GM12878 (cell line): ENCODE data around the gene CHST2. TPM values are rescaled to one million over a fixed set of nuclear protein-coding genes. Genes with fewer than 3 reads are reported as not detected.

Experiments used
- ATAC-seq: fragments of 200-7000 bp; cut with Tn5 transposase; 3 replicates; pipeline ENCODE4 v1.9.1; 2020; ENCODE audit warnings: mild to moderate bottlenecking, moderate library complexity
- BruUV-seq: library from RNA; stranded (reverse); fragments of 400-500 nt; replicated peaks from 2 replicates; lab custom pipeline; 2021; lab: Mats Ljungman, UMichigan
- CTCF ChIA-PET: fragments of 300-600 bp; sonication (Branson Sonifier 250); formaldehyde crosslinking; extraction: SDS; loops from one replicate; lab custom pipeline; 2021; ENCODE audit warnings: inconsistent platforms; lab: Yijun Ruan, JAX
- POLR2A ChIA-PET: fragments of 350-600 bp; formaldehyde crosslinking; extraction: SDS; loops from one replicate; lab custom pipeline; 2021; ENCODE audit warnings: inconsistent platforms; lab: Charles Lee
- RAD21 ChIA-PET: fragments of 300-600 bp; sonication (Branson Sonifier 250); formaldehyde crosslinking; loops from one replicate; lab custom pipeline; 2023; ENCODE audit warnings: antibody characterized with exemption; ENCODE audit not compliant: unreplicated experiment; lab: Charles Lee
- SMC1A ChIA-PET: fragments of 300-600 bp; sonication (Branson Sonifier 250); formaldehyde crosslinking; loops from one replicate; lab custom pipeline; 2023; ENCODE audit not compliant: unreplicated experiment, uncharacterized antibody; lab: Charles Lee
- DNase-seq: peaks from one replicate; pipeline ENCODE4 v3.0.0-alpha.2; 2011; ENCODE audit warnings: low read depth, low spot score
- FAIRE-seq: peaks from 3 replicates; lab custom pipeline; 2011; peaks lifted over from hg19 to GRCh38; lab: Jason Lieb, UNC
- H2AFZ ChIP-seq: 2 replicates; pipeline ENCODE4 v1.6.0; 2011; ENCODE audit warnings: low read depth, low read length, control low read depth; ENCODE audit not compliant: control insufficient read depth
- H3K27ac ChIP-seq: 2 replicates; pipeline ENCODE4 v1.5.1; 2011; ENCODE audit warnings: control low read depth; ENCODE audit not compliant: control insufficient read depth, insufficient read depth
- H3K27me3 ChIP-seq, 2 experiments: replicated peaks in 1 of 2; 2 replicates each; pipeline versions ENCODE4 v1.6.0 to v1.6.1; 2011; ENCODE audit warnings: low read length in 1 of 2; ENCODE audit not compliant: control insufficient read depth in 2 of 2, insufficient read depth in 2 of 2
- H3K36me3 ChIP-seq, 2 experiments: 2 replicates each; pipeline ENCODE4 v1.5.1; 2011; ENCODE audit warnings: low read length in 1 of 2; ENCODE audit not compliant: control insufficient read depth in 2 of 2, insufficient read depth in 2 of 2
- H3K4me1 ChIP-seq: 2 replicates; pipeline ENCODE4 v1.6.1; 2011; ENCODE audit warnings: mild to moderate bottlenecking, low read length, moderate library complexity, mixed read lengths; ENCODE audit not compliant: control insufficient read depth, insufficient read depth
- H3K4me2 ChIP-seq: 2 replicates; pipeline ENCODE4 v1.6.0; 2011; ENCODE audit warnings: control low read depth; ENCODE audit not compliant: control insufficient read depth, insufficient read depth
- H3K4me3 ChIP-seq: fragments of 200-600 bp; sonication (generic); 2 replicates; pipeline ENCODE4 v1.5.1; 2016
- H3K79me2 ChIP-seq: 2 replicates; pipeline ENCODE4 v1.6.0; 2011; ENCODE audit warnings: low read length; ENCODE audit not compliant: control insufficient read depth, insufficient read depth
- H3K9ac ChIP-seq: 2 replicates; pipeline ENCODE4 v1.8.0; 2011; ENCODE audit warnings: low read length, control low read depth, mixed read lengths; ENCODE audit not compliant: control insufficient read depth, insufficient read depth
- H3K9me3 ChIP-seq: replicated peaks from 3 replicates; pipeline ENCODE4 v1.5.1; 2011; ENCODE audit warnings: mild to moderate bottlenecking, low read length; ENCODE audit not compliant: control insufficient read depth, insufficient read depth
- H4K20me1 ChIP-seq: 2 replicates; pipeline ENCODE4 v1.6.0; 2011; ENCODE audit not compliant: control insufficient read depth, insufficient read depth
- ATF3 ChIP-seq: IDR thresholded peaks from 2 replicates; pipeline ENCODE4 v1.6.1; 2011; ENCODE audit warnings: low read depth, mild to moderate bottlenecking, low read length, moderate library complexity, borderline replicate concordance; ENCODE audit errors: extremely low read depth
- CBX5 ChIP-seq: sonication (generic); IDR thresholded peaks from 2 replicates; pipeline ENCODE4 v1.6.1; 2016; ENCODE audit warnings: low read depth, moderate library complexity, mild to moderate bottlenecking, inconsistent platforms
- ETV6 ChIP-seq, 2 experiments: fragments of 450-650 bp in 1 of 2; IDR thresholded peaks in 1 of 2; conservative IDR thresholded peaks in 1 of 2; 2 replicates each; pipeline ENCODE4 v1.6.1; 2014; ENCODE audit warnings: antibody characterized with exemption in 1 of 2, borderline replicate concordance in 1 of 2, low read depth in 1 of 2, mild to moderate bottlenecking in 1 of 2, moderate library complexity in 1 of 2
- NFYB ChIP-seq: IDR thresholded peaks from 2 replicates; pipeline ENCODE4 v1.6.1; 2011; ENCODE audit warnings: low read depth, mild to moderate bottlenecking, low read length, improper control_type of control experiment, moderate library complexity; ENCODE audit not compliant: insufficient read depth
- POLR2AphosphoS2 ChIP-seq: IDR thresholded peaks from 2 replicates; pipeline ENCODE4 v1.6.1; 2011; ENCODE audit warnings: low read depth, mild to moderate bottlenecking, low read length, improper control_type of control experiment, moderate library complexity
- SIX5 ChIP-seq: IDR thresholded peaks from 2 replicates; pipeline ENCODE4 v1.6.1; 2011; ENCODE audit warnings: mild to moderate bottlenecking, low read depth, low read length, moderate library complexity; ENCODE audit not compliant: severe bottlenecking
- SMARCA5 ChIP-seq: fragments of 450-650 bp; IDR thresholded peaks from 2 replicates; pipeline ENCODE4 v1.6.1; 2017; ENCODE audit warnings: mild to moderate bottlenecking
- USF1 ChIP-seq: IDR thresholded peaks from 2 replicates; pipeline ENCODE4 v1.6.1; 2011; ENCODE audit warnings: borderline replicate concordance, low read depth, mild to moderate bottlenecking, moderate library complexity, mixed read lengths, low read length; ENCODE audit not compliant: insufficient read depth; ENCODE audit errors: extremely low read length
- YBX1 ChIP-seq: fragments of 450-650 bp; IDR thresholded peaks from 2 replicates; pipeline ENCODE4 v1.6.1; 2016; ENCODE audit warnings: antibody characterized with exemption
- WGBS: methylation state at CpG from one replicate; pipeline ENCODE4 v1.1.6; 2016; ENCODE audit warnings: low lambda C conversion rate; ENCODE audit not compliant: insufficient replicate concordance, insufficient coverage; ENCODE audit errors: missing lambda C conversion rate; 5-methylcytosine and 5-hydroxymethylcytosine counted together
- in situ Hi-C: fragments of 300-500 bp; cut with MboI; formaldehyde crosslinking; loops from 9 replicates; pipeline ENCODE4 v1.14.3; 2018; ENCODE audit warnings: mixed read lengths
- intact Hi-C: fragments of 100-400 bp; cut with micrococcal nuclease; formaldehyde crosslinking; loops from one replicate; pipeline ENCODE4 v1.14.2; 2022; ENCODE audit not compliant: unreplicated experiment
- polyA plus RNA-seq, 11 experiments: library from polyadenylated mRNA; depleted of rRNA in 4 of 11; unstranded in 6 of 11; stranded (reverse) in 5 of 11; fragments of >200 nt; fragmentation: Nextera tagmentation in 4 of 11; fragmentation: Illumina TruSeq in 1 of 11; extraction: Ambion mirVana in 4 of 11; extraction: Trizol in 1 of 11; gene quantifications; 1 replicate in 1 of 11; 2 replicates in 10 of 11; pipeline versions ENCODE4 v1.2.1 to v1.2.3, GENCODE V29; 2011 to 2016; ENCODE audit warnings: inconsistent platforms in 2 of 11, missing spikeins in 2 of 11, low read depth in 1 of 11
- total RNA-seq, 4 experiments: library from RNA; depleted of rRNA in 3 of 4; stranded (reverse); fragments of >200 nt in 3 of 4; fragmentation: Illumina TruSeq in 1 of 4; extraction: Trizol in 1 of 4; gene quantifications; 2 replicates each; pipeline versions ENCODE4 v1.2.1 to v1.2.3, GENCODE V29; 2013 to 2021

Gene CHST2
- total and polyA plus RNA-seq, 10 of the 15 experiments (the other 5 are each of a cell fraction or from before 2014, with no cell fraction given), result 1.6 to 37.2 (median 8.8) TPM

GRCh38 chr3:143155756-143156155, 36.2 kb downstream of the CHST2 start:
- intact Hi-C loops (no loop called here), in situ Hi-C loops (no loop called here)
- Histone ChIP-seq H3K4me3 (no peak overlapping the region), H3K27ac (no peak overlapping the region), H3K79me2 (no peaks in the 10 kb centered on the region), H2AFZ (no peak overlapping the region), H4K20me1 (no peaks in the 10 kb centered on the region), H3K4me2 (no peak overlapping the region), H3K9me3 (no peaks in the 10 kb centered on the region), H3K27me3 (no peaks in the 10 kb centered on the region), H3K9ac (no peak overlapping the region), H3K4me1 (peaks cover 18% of the 10 kb centered on the region), H3K36me3 (no peaks in the 10 kb centered on the region)
- ChIA-PET SMC1A (interaction anchor here (1.0 to 5.3 kb wide), 6 partner anchors 14 to 51 kb away, joined by 3 to 39 read pairs (median 3); no protein-coding TSS in a partner anchor), RAD21 (interaction anchor here (0.6 to 1.0 kb wide), 2 partner anchors 51 to 483 kb away, joined by 3 read pairs; no protein-coding TSS in a partner anchor), POLR2A (no interaction called here), CTCF (interaction anchor here (0.6 to 0.9 kb wide), 2 partner anchors 101 to 103 kb away, joined by 3 read pairs; no protein-coding TSS in a partner anchor)
- 86% methylated on average over 4 of the region's 4 CpGs for whole genome bisulfite sequencing
- no peak for FAIRE-seq
- no peak for TF ChIP-seq SMARCA5
- TF ChIP-seq USF1, result no peak
- TF ChIP-seq SIX5, result no peak
- TF ChIP-seq POLR2AphosphoS2, result no peak
- no peak for TF ChIP-seq NFYB
- no peak for TF ChIP-seq CBX5
- TF ChIP-seq YBX1, result no peak
- no peak for TF ChIP-seq ATF3
- no peak for TF ChIP-seq ETV6 (conservative IDR thresholded peaks at IDR 0.05 in 1 of 2, IDR thresholded peaks at IDR 0.05 in 1 of 2; ENCODE audit: borderline replicate concordance in 1 of 2, low read depth in 1 of 2)
- no TSS peak for BruUV-seq
- ATAC-seq, result no peak
- DNase-seq, result no peak
